DLD1 (cell line): Measurements from ENCODE around the gene SLC2A9.
"Not testable (repeated sequence)": the region's sequence is repeated elsewhere in the genome, so short reads cannot be mapped to it uniquely, and the experiment has no call there.

Source experiments
- in situ Hi-C: cut with HindIII; loops from 2 replicates; pipeline ENCODE4 v1.10.0; 2017; ENCODE audit warnings: low sequenced_read_pairs

SLC2A9 gene

GRCh38 chr4:9933956-9934355, 87.3 kb downstream of the SLC2A9 start:
- in situ Hi-C loops = no loop called here

- in situ Hi-C loops = no loop called here
Measured at GRCh38 chr4:9933184-9933583, 88.1 kb downstream of the SLC2A9 start.

GRCh38 chr4:9932771-9933170, 88.5 kb downstream of the SLC2A9 start:
- in situ Hi-C loops = no loop called here

- in situ Hi-C loops = no loop called here
Measured at GRCh38 chr4:9931146-9931545, 90.2 kb downstream of the SLC2A9 start.

GRCh38 chr4:9929111-9929510, 92.2 kb downstream of the SLC2A9 start:
- in situ Hi-C loops = no loop called here

- in situ Hi-C loops = no loop called here
Measured at GRCh38 chr4:9927341-9928007, 93.8 kb downstream of the SLC2A9 start.

GRCh38 chr4:9926586-9926985, 94.7 kb downstream of the SLC2A9 start:
- in situ Hi-C loops = no loop called here

- in situ Hi-C loops = no loop called here
Measured at GRCh38 chr4:9925750-9926439, 95.4 kb downstream of the SLC2A9 start.

- in situ Hi-C loops = no loop called here
Measured at GRCh38 chr4:9924750-9925149, 96.5 kb downstream of the SLC2A9 start.

- in situ Hi-C loops = no loop called here
Measured at GRCh38 chr4:9923195-9923812, 98.0 kb downstream of the SLC2A9 start.

- in situ Hi-C loops = no loop called here
Measured at GRCh38 chr4:9921326-9921725, 100.0 kb downstream of the SLC2A9 start.

- in situ Hi-C loops = no loop called here
Measured at GRCh38 chr4:9920029-9920428, 101.3 kb downstream of the SLC2A9 start.

- in situ Hi-C loops = no loop called here
Measured at GRCh38 chr4:9919047-9919446, 102.2 kb downstream of the SLC2A9 start.

- in situ Hi-C loops = no loop called here
Measured at GRCh38 chr4:9918484-9918883, 102.8 kb downstream of the SLC2A9 start.

GRCh38 chr4:9916937-9917336, 104.4 kb downstream of the SLC2A9 start:
- in situ Hi-C loops = no loop called here

GRCh38 chr4:9916346-9916745, 105.0 kb downstream of the SLC2A9 start:
- in situ Hi-C loops = no loop called here

- in situ Hi-C loops = no loop called here
Measured at GRCh38 chr4:9913846-9914245, 107.5 kb downstream of the SLC2A9 start.

- in situ Hi-C loops = no loop called here
Measured at GRCh38 chr4:9906996-9907395, 114.3 kb downstream of the SLC2A9 start.

- in situ Hi-C loops = no loop called here
Measured at GRCh38 chr4:9904976-9905587, 116.2 kb downstream of the SLC2A9 start.

GRCh38 chr4:9903317-9903716, 118.0 kb downstream of the SLC2A9 start:
- in situ Hi-C loops = no loop called here

GRCh38 chr4:9901257-9901656, 120.0 kb downstream of the SLC2A9 start:
- in situ Hi-C loops = no loop called here

GRCh38 chr4:9900633-9901032, 120.7 kb downstream of the SLC2A9 start:
- in situ Hi-C loops = not testable (repeated sequence)
